DND-41 (cell line): ENCODE results near the gene CFL2.

Source experiments
- EZH2 ChIP-seq: IDR thresholded peaks from 3 replicates; pipeline ENCODE4 v1.6.1; 2012; ENCODE audit warnings: borderline replicate concordance, low read depth, mild to moderate bottlenecking, moderate library complexity, low read length, inconsistent platforms; ENCODE audit not compliant: severe bottlenecking
- TF ChIP-seq, protein P1 (sequence below): IDR thresholded peaks from 2 replicates; pipeline ENCODE4 v1.5.1; 2012; ENCODE audit warnings: borderline replicate concordance, low read length, moderate library complexity, mild to moderate bottlenecking; ENCODE audit not compliant: poor library complexity, severe bottlenecking; ENCODE audit errors: extremely low read depth

DNA sequence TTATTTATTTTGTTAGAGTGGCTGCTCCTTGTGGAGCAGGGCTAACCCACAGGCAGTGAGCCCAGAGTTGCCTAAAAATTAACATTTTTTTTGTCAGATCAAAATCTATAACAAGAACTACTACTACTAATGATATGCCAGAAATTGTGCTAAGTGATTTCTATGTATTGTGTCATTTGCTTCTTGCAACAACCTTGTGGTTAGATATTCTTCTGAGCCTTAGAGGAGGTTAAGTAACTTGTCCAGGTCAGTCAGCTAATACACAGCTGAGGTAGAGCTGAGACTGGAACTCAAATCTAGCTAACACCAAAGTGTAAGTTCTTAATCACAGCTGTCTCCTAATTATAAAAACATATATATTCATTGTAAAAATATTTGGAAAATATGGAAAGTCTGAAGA is 29.8 kb downstream of the CFL2 start:
- TF ChIP-seq, protein P1, sequence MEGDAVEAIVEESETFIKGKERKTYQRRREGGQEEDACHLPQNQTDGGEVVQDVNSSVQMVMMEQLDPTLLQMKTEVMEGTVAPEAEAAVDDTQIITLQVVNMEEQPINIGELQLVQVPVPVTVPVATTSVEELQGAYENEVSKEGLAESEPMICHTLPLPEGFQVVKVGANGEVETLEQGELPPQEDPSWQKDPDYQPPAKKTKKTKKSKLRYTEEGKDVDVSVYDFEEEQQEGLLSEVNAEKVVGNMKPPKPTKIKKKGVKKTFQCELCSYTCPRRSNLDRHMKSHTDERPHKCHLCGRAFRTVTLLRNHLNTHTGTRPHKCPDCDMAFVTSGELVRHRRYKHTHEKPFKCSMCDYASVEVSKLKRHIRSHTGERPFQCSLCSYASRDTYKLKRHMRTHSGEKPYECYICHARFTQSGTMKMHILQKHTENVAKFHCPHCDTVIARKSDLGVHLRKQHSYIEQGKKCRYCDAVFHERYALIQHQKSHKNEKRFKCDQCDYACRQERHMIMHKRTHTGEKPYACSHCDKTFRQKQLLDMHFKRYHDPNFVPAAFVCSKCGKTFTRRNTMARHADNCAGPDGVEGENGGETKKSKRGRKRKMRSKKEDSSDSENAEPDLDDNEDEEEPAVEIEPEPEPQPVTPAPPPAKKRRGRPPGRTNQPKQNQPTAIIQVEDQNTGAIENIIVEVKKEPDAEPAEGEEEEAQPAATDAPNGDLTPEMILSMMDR: no peak
- no peak for TF ChIP-seq EZH2
